Measurements from ENCODE around the gene FBXO17. TPM values are rescaled to one million over a fixed set of nuclear protein-coding genes. Genes with fewer than 3 reads are reported as not detected.

The FBXO17 gene
- total and polyA plus RNA-seq, 2 of the 13 experiments (the other 11 are each of a cell fraction or from before 2014, with no cell fraction given), result 22.1 to 58.7 TPM

GRCh38 chr19:38930776-38931520 lies 44.6 kb downstream of the FBXO17 start, which contains the start of gene MRPS12 (continued):
- TF ChIP-seq ASH2L (IDR thresholded peaks at IDR 0.05; ENCODE audit: insufficient read length, low read depth, low read length) (peak; percentile 20), U2AF2 (IDR thresholded peaks at IDR 0.05; ENCODE audit: low read depth, low read length) (no peak), ZFP91 (CRISPR knock-in tag; IDR thresholded peaks at IDR 0.05; ENCODE audit: borderline replicate concordance) (peak; percentile 46; the same call in 1 of the 2 replicates), MAF1 (CRISPR knock-in tag; IDR thresholded peaks at IDR 0.05; ENCODE audit: borderline replicate concordance) (0 out of 2 replicates have a peak, but pooled peaks have one; percentile 22), THAP7 (CRISPR knock-in tag; IDR thresholded peaks at IDR 0.05) (peak; percentile 88; the same call in 1 of the 2 replicates), ZNF724P (CRISPR knock-in tag; IDR thresholded peaks at IDR 0.05; ENCODE audit: borderline replicate concordance) (no peak), FOXC1 (CRISPR knock-in tag; IDR thresholded peaks at IDR 0.05; ENCODE audit: borderline replicate concordance) (peak; percentile 11; the same call in 1 of the 2 replicates), RELA (CRISPR knock-in tag; IDR thresholded peaks at IDR 0.05) (no peak), ELF1 (CRISPR knock-in tag; IDR thresholded peaks at IDR 0.05) (peak; percentile 90), STAT5B (CRISPR knock-in tag; IDR thresholded peaks at IDR 0.05) (0 out of 2 replicates have a peak, but pooled peaks have one; percentile 25), CEBPB (IDR thresholded peaks at IDR 0.05; ENCODE audit: borderline replicate concordance, low read depth, low read length) (no peak)
- TF ChIP-seq, protein P1, sequence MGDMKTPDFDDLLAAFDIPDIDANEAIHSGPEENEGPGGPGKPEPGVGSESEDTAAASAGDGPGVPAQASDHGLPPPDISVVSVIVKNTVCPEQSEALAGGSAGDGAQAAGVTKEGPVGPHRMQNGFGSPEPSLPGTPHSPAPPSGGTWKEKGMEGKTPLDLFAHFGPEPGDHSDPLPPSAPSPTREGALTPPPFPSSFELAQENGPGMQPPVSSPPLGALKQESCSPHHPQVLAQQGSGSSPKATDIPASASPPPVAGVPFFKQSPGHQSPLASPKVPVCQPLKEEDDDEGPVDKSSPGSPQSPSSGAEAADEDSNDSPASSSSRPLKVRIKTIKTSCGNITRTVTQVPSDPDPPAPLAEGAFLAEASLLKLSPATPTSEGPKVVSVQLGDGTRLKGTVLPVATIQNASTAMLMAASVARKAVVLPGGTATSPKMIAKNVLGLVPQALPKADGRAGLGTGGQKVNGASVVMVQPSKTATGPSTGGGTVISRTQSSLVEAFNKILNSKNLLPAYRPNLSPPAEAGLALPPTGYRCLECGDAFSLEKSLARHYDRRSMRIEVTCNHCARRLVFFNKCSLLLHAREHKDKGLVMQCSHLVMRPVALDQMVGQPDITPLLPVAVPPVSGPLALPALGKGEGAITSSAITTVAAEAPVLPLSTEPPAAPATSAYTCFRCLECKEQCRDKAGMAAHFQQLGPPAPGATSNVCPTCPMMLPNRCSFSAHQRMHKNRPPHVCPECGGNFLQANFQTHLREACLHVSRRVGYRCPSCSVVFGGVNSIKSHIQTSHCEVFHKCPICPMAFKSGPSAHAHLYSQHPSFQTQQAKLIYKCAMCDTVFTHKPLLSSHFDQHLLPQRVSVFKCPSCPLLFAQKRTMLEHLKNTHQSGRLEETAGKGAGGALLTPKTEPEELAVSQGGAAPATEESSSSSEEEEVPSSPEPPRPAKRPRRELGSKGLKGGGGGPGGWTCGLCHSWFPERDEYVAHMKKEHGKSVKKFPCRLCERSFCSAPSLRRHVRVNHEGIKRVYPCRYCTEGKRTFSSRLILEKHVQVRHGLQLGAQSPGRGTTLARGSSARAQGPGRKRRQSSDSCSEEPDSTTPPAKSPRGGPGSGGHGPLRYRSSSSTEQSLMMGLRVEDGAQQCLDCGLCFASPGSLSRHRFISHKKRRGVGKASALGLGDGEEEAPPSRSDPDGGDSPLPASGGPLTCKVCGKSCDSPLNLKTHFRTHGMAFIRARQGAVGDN (CRISPR knock-in tag; IDR thresholded peaks at IDR 0.05), result peak; percentile 80
